Activated CD8-positive, alpha-beta T cell treated with anti-CD3 and anti-CD28 coated beads for 36 hours (primary cell): Measurements from ENCODE around the gene TMEM101. TPM values are rescaled to one million over a fixed set of nuclear protein-coding genes. Genes with fewer than 3 reads are reported as not detected.

Experiments
- ATAC-seq: fragments of 200-7000 bp; cut with Tn5 transposase; one replicate; pipeline ENCODE4 v1.10.0; 2021; ENCODE audit warnings: mild to moderate bottlenecking, moderate library complexity
- CTCF ChIA-PET: fragments of 350-600 bp; sonication (Branson Sonifier 250); formaldehyde crosslinking; loops from one replicate; lab custom pipeline; 2021; ENCODE audit warnings: antibody characterized with exemption; lab: Charles Lee
- POLR2A ChIA-PET: fragments of 350-600 bp; sonication (Branson Sonifier 250); formaldehyde crosslinking; loops from one replicate; lab custom pipeline; 2021; ENCODE audit warnings: antibody characterized with exemption; lab: Charles Lee
- DNase-seq: peaks from one replicate; pipeline ENCODE4 v3.0.0-alpha.2; 2020
- H3K27ac Mint-ChIP-seq: one replicate; pipeline ENCODE4 v1.8.0; 2021; ENCODE audit warnings: mild to moderate bottlenecking, mixed read lengths
- H3K27me3 Mint-ChIP-seq: one replicate; pipeline ENCODE4 v1.8.0; 2021; ENCODE audit warnings: mixed read lengths
- H3K36me3 Mint-ChIP-seq: one replicate; pipeline ENCODE4 v1.8.0; 2021; ENCODE audit warnings: low read depth, mixed read lengths
- H3K4me1 Mint-ChIP-seq: one replicate; pipeline ENCODE4 v1.8.0; 2021; ENCODE audit warnings: low read depth, mixed read lengths
- H3K4me3 Mint-ChIP-seq: one replicate; pipeline ENCODE4 v1.8.0; 2021; ENCODE audit warnings: mild to moderate bottlenecking, moderate library complexity, mixed read lengths
- H3K9me3 Mint-ChIP-seq: one replicate; pipeline ENCODE4 v1.8.0; 2021; ENCODE audit warnings: mixed read lengths
- CTCF ChIP-seq: fragments of 200-600 bp; IDR thresholded peaks from one replicate; pipeline ENCODE4 v1.8.0; 2022; ENCODE audit warnings: antibody characterized with exemption, mild to moderate bottlenecking
- intact Hi-C: fragments of 100-400 bp; cut with micrococcal nuclease; formaldehyde crosslinking; loops from one replicate; pipeline ENCODE4 v1.10.0; 2022
- total RNA-seq, 2 experiments: library from RNA; stranded (reverse); gene quantifications; one replicate each; pipeline ENCODE4 v1.2.3, GENCODE V29; 2021

The TMEM101 gene
- total RNA-seq, 2 experiments from 2014 or later = 26.1 to 28.5 TPM

DNA sequence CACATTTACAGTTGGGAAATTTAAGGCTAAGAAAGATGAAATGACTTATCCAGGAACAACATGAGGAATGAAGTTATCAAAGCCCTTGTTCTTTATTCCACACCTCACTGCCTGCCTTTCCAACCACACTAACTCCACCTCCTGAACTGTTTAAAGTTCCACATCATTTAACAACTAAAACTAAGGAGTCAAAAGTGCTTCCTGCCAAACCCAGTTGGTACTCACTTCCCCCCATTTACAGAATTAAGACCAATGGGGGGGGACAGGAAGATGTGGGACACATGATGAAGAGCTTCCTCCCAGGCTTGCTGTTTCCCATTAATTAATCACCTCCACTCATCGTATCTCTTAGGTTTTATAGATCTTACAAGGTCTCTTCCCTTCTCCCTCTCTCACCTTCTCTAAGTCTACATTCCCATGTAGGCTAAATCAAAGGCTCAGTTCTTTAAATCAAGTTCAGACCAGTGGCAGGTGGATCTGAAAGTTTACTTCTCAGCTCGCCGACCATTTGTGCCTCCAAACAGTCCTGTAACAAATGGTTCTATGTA is 19.2 kb upstream of the TMEM101 start:
- peaks cover 35% of the 10 kb centered on the region for H3K36me3 Mint-ChIP-seq
- H3K4me3 Mint-ChIP-seq = no peak overlapping the region
- no peaks in the 10 kb centered on the region for H3K27me3 Mint-ChIP-seq
- POLR2A ChIA-PET = interaction anchor here (1.1 to 1.5 kb wide), 2 partner anchors 17 to 32 kb away, joined by 3 to 4 read pairs; no protein-coding TSS in a partner anchor
- ATAC-seq (no peak), DNase-seq (no peak)
- intact Hi-C loops = no loop called here
- H3K27ac Mint-ChIP-seq = peak overlapping the region; percentile 63
- no peaks in the 10 kb centered on the region for H3K9me3 Mint-ChIP-seq
- peaks cover 7% of the 10 kb centered on the region for H3K4me1 Mint-ChIP-seq
- TF ChIP-seq CTCF = no peak
- CTCF ChIA-PET = no interaction called here

- TF ChIP-seq CTCF = no peak
- no peak overlapping the region for H3K4me3 Mint-ChIP-seq
- H3K9me3 Mint-ChIP-seq = no peaks in the 10 kb centered on the region
- intact Hi-C loops = no loop called here
- H3K4me1 Mint-ChIP-seq = peaks cover 7% of the 10 kb centered on the region
- ChIA-PET POLR2A (interaction anchor here (1.0 kb wide), 2 partner anchors 13 to 38 kb away, joined by 3 read pairs; no protein-coding TSS in a partner anchor), CTCF (interaction anchor here (0.7 to 1.1 kb wide), 3 partner anchors 9 to 120 kb away, joined by 3 read pairs; no protein-coding TSS in a partner anchor)
- DNase-seq (no peak), ATAC-seq (no peak)
- no peak overlapping the region for H3K27ac Mint-ChIP-seq
- no peaks in the 10 kb centered on the region for H3K27me3 Mint-ChIP-seq
- peaks cover 21% of the 10 kb centered on the region for H3K36me3 Mint-ChIP-seq
Observed at GRCh38 chr17:44030482-44030881, 15.7 kb upstream of the TMEM101 start.

DNA sequence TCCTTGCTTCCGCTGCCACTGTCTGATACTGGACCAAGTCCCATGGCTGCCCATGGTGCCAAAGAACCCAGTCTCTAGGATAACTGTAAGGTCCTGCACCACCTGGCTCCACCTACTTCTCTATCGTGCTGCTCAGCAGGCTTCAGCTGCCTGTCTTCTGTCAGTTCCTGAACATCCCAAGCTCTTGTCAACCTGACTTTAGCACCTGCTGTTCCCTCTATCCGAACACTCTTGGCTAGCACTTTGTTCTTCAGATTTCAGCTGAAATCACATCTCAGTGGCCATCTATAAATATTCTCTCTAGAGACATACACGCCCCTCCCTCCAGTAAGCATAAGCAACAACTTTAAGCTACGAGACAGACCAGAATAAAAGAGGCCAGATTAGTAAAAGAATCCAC is 15.0 kb upstream of the TMEM101 start:
- CTCF ChIA-PET = interaction anchor here (0.7 to 1.1 kb wide), 3 partner anchors 8 to 120 kb away, joined by 3 read pairs; no protein-coding TSS in a partner anchor
- H3K9me3 Mint-ChIP-seq = no peaks in the 10 kb centered on the region
- POLR2A ChIA-PET = interaction anchor here (0.6 to 1.8 kb wide), 3 partner anchors 13 to 36 kb away, joined by 3 to 5 read pairs (median 3); partner anchors contain the start of gene TMEM101
- DNase-seq (no peak), ATAC-seq (no peak)
- peaks cover 20% of the 10 kb centered on the region for H3K36me3 Mint-ChIP-seq
- H3K27ac Mint-ChIP-seq = no peak overlapping the region
- TF ChIP-seq CTCF = no peak
- intact Hi-C loops = no loop called here
- H3K4me3 Mint-ChIP-seq = no peak overlapping the region
- peaks cover 7% of the 10 kb centered on the region for H3K4me1 Mint-ChIP-seq
- H3K27me3 Mint-ChIP-seq = no peaks in the 10 kb centered on the region

DNA sequence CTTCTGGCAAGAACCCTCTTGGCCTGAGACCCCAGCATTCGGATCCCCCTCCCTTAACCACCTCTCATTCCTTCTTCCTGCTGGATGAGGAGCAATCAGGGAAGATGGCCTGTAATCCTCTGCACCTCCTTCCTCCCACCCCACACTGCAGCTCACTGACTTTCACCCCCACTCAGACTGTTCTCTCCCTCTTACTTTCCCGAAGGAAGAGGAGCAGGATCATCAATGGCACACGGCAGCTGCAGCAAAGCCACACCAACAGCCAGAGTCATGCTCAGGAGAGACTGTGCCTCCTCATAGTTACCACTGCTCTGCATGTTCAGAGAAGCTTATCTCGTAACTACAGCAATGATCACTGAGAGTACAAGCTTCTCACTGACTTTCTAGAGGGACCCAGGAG is 10.1 kb upstream of the TMEM101 start:
- POLR2A ChIA-PET = interaction anchor here (0.8 kb wide), 1 partner anchor 17 kb away, joined by 3 read pairs; no protein-coding TSS in a partner anchor
- no peaks in the 10 kb centered on the region for H3K9me3 Mint-ChIP-seq
- no peaks in the 10 kb centered on the region for H3K4me1 Mint-ChIP-seq
- TF ChIP-seq CTCF = no peak
- CTCF ChIA-PET = no interaction called here
- no peak for ATAC-seq
- H3K27ac Mint-ChIP-seq = no peak overlapping the region
- intact Hi-C loops = no loop called here
- no peaks in the 10 kb centered on the region for H3K36me3 Mint-ChIP-seq
- no peaks in the 10 kb centered on the region for H3K27me3 Mint-ChIP-seq
- H3K4me3 Mint-ChIP-seq = no peak overlapping the region
- DNase-seq = no peak

GRCh38 chr17:44024271-44024663 is 9.5 kb upstream of the TMEM101 start:
- ATAC-seq (no peak), DNase-seq (no peak)
- H3K4me3 Mint-ChIP-seq = no peak overlapping the region
- intact Hi-C loops = no loop called here
- ChIA-PET POLR2A (interaction anchor here (0.8 kb wide), 1 partner anchor 16 kb away, joined by 3 read pairs; no protein-coding TSS in a partner anchor), CTCF (no interaction called here)
- no peaks in the 10 kb centered on the region for H3K4me1 Mint-ChIP-seq
- TF ChIP-seq CTCF = no peak
- H3K9me3 Mint-ChIP-seq = no peaks in the 10 kb centered on the region
- H3K27ac Mint-ChIP-seq = no peak overlapping the region
- H3K36me3 Mint-ChIP-seq = no peaks in the 10 kb centered on the region
- H3K27me3 Mint-ChIP-seq = no peaks in the 10 kb centered on the region
